Naive thymus-derived CD4-positive, alpha-beta T cell (primary cell): ENCODE data around the gene MRPS25. TPM values are rescaled to one million over a fixed set of nuclear protein-coding genes. Genes with fewer than 3 reads are reported as not detected.

Experiments
- ATAC-seq: fragments of 150-1000 bp; cut with Tn5 transposase; 2 replicates; pipeline ENCODE4 v1.10.0; 2021; ENCODE audit warnings: mild to moderate bottlenecking, moderate library complexity
- CTCF ChIA-PET: fragments of 350-600 bp; sonication (Branson Sonifier 250); formaldehyde crosslinking; loops from one replicate; lab custom pipeline; 2021; ENCODE audit warnings: antibody characterized with exemption; lab: Charles Lee
- POLR2A ChIA-PET: fragments of 350-600 bp; sonication (Branson Sonifier 250); formaldehyde crosslinking; loops from one replicate; lab custom pipeline; 2021; ENCODE audit warnings: antibody characterized with exemption, inconsistent platforms; lab: Charles Lee
- DNase-seq, 9 donors: peaks; one replicate each; pipeline versions ENCODE4 v3.0.0 to v3.0.0-alpha.2; 2020 to 2022; ENCODE audit warnings: mixed read lengths in 1 of 9
- H3K27ac ChIP-seq: one replicate; pipeline ENCODE4 v1.7.0; 2013; ENCODE audit warnings: mild to moderate bottlenecking, low read depth, low read length, moderate library complexity
- H3K27me3 ChIP-seq, 2 donors: one replicate each; pipeline ENCODE4 v1.7.0; 2013; ENCODE audit warnings: low read length in 2 of 2, mild to moderate bottlenecking in 2 of 2, moderate library complexity in 2 of 2; ENCODE audit not compliant: control insufficient read depth in 2 of 2, insufficient read depth in 2 of 2
- H3K36me3 ChIP-seq, 3 experiments: 1 replicate in 2 of 3; 2 replicates in 1 of 3; pipeline ENCODE4 v1.7.0; 2013; ENCODE audit warnings: low read length in 3 of 3, mild to moderate bottlenecking in 3 of 3, moderate library complexity in 1 of 3; ENCODE audit not compliant: insufficient read depth in 3 of 3, control insufficient read depth in 2 of 3
- H3K4me1 ChIP-seq, 2 donors: one replicate each; pipeline ENCODE4 v1.7.0; 2013; ENCODE audit warnings: low read length in 2 of 2, mild to moderate bottlenecking in 2 of 2, moderate library complexity in 1 of 2; ENCODE audit not compliant: control insufficient read depth in 2 of 2, insufficient read depth in 2 of 2
- H3K4me3 ChIP-seq: 2 replicates; pipeline ENCODE4 v1.7.0; 2013; ENCODE audit warnings: mild to moderate bottlenecking, low read length
- H3K9me3 ChIP-seq, 3 experiments: 1 replicate in 2 of 3; 2 replicates in 1 of 3; pipeline ENCODE4 v1.7.0; 2013; ENCODE audit warnings: low read length in 3 of 3; ENCODE audit not compliant: control insufficient read depth in 2 of 3
- H3K27ac Mint-ChIP-seq, 9 donors: one replicate each; pipeline ENCODE4 v1.8.0; 2020 to 2022; ENCODE audit warnings: mixed read lengths in 9 of 9, mild to moderate bottlenecking in 8 of 9, moderate library complexity in 5 of 9, inconsistent platforms in 2 of 9
- H3K27me3 Mint-ChIP-seq, 5 donors: one replicate each; pipeline ENCODE4 v1.8.0; 2021 to 2022; ENCODE audit warnings: mixed read lengths in 5 of 5, mild to moderate bottlenecking in 1 of 5
- H3K36me3 Mint-ChIP-seq, 5 donors: one replicate each; pipeline ENCODE4 v1.8.0; 2020 to 2022; ENCODE audit warnings: mixed read lengths in 5 of 5, mild to moderate bottlenecking in 3 of 5, inconsistent platforms in 1 of 5
- H3K4me1 Mint-ChIP-seq, 7 donors: one replicate each; pipeline ENCODE4 v1.8.0; 2020 to 2022; ENCODE audit warnings: mixed read lengths in 7 of 7, mild to moderate bottlenecking in 3 of 7, inconsistent platforms in 1 of 7
- H3K4me3 Mint-ChIP-seq, 10 donors: one replicate each; pipeline ENCODE4 v1.8.0; 2020 to 2022; ENCODE audit warnings: mild to moderate bottlenecking in 10 of 10, mixed read lengths in 10 of 10, moderate library complexity in 6 of 10, inconsistent platforms in 2 of 10
- H3K9me3 Mint-ChIP-seq, 11 donors: one replicate each; pipeline ENCODE4 v1.8.0; 2020 to 2022; ENCODE audit warnings: mixed read lengths in 11 of 11, mild to moderate bottlenecking in 4 of 11, inconsistent platforms in 1 of 11, moderate library complexity in 1 of 11
- intact Hi-C, 2 donors: fragments of 100-400 bp; cut with micrococcal nuclease; formaldehyde crosslinking; loops; one replicate each; pipeline ENCODE4 v1.15.1; 2023
- polyA plus RNA-seq, 2 donors: library from polyadenylated mRNA; unstranded; fragments of 300-500 nt; fragmentation: Illumina TruSeq; gene quantifications; one replicate each; pipeline ENCODE4 v1.2.3, GENCODE V29; 2021
- total RNA-seq, 6 experiments: library from RNA in 5 of 6; stranded (reverse) in 5 of 6; gene quantifications; 1 replicate in 5 of 6; 2 replicates in 1 of 6; pipeline ENCODE4 v1.2.3 and lab custom pipeline; 2021 to 2026

The MRPS25 gene
- total and polyA plus RNA-seq, 7 experiments from 2014 or later, result 20.2 to 104 (median 68.0) TPM

GRCh38 chr3:15091575-15091974 is 26.5 kb upstream of the MRPS25 start:
- intact Hi-C loops, result loop anchor here in 1 of 2 donors (10.0 kb wide), 1 partner anchor 1173 kb away; the partner anchor contains the start of genes DPH3 and OXNAD1

GRCh38 chr3:15089201-15089600 is 24.1 kb upstream of the MRPS25 start:
- Histone ChIP-seq H3K4me3 (no peak overlapping the region), H3K27me3 (no peaks in the 10 kb centered on the region), H3K4me1 (no peaks in the 10 kb centered on the region), H3K9me3 (no peaks in the 10 kb centered on the region), H3K27ac (no peak overlapping the region), H3K36me3 (peaks cover 8 to 66% (median 11%) of the 10 kb centered on the region in 3 experiments)
- no peak overlapping the region for H3K4me3 Mint-ChIP-seq
- no peaks in the 10 kb centered on the region for H3K9me3 Mint-ChIP-seq
- peaks cover 0 to 12% (median 11%) of the 10 kb centered on the region in 7 donors for H3K4me1 Mint-ChIP-seq
- H3K36me3 Mint-ChIP-seq, result peaks cover 10 to 41% (median 24%) of the 10 kb centered on the region in 5 donors
- intact Hi-C loops, result no loop called here
- ChIA-PET POLR2A (interaction anchor here (0.7 to 0.9 kb wide), 3 partner anchors 10 to 579 kb away, joined by 3 read pairs; partner anchors contain the start of gene RBSN), CTCF (no interaction called here)
- DNase-seq, result no peak
- no peaks in the 10 kb centered on the region for H3K27me3 Mint-ChIP-seq
- no peak for ATAC-seq
- H3K27ac Mint-ChIP-seq, result no peak overlapping the region

More at GRCh38 chr3:15091575-15091974, 26.5 kb upstream of the MRPS25 start:
- Histone ChIP-seq H3K27me3 (no peaks in the 10 kb centered on the region), H3K36me3 (peaks cover 8 to 66% (median 22%) of the 10 kb centered on the region in 3 experiments), H3K4me1 (no peaks in the 10 kb centered on the region), H3K9me3 (no peaks in the 10 kb centered on the region), H3K27ac (no peak overlapping the region), H3K4me3 (no peak overlapping the region)
- peaks cover 0 to 46% (median 13%) of the 10 kb centered on the region in 5 donors for H3K36me3 Mint-ChIP-seq
- no peaks in the 10 kb centered on the region for H3K27me3 Mint-ChIP-seq
- H3K9me3 Mint-ChIP-seq, result no peaks in the 10 kb centered on the region
- no peak for ATAC-seq
- ChIA-PET POLR2A (no interaction called here), CTCF (no interaction called here)
- H3K4me3 Mint-ChIP-seq, result no peak overlapping the region
- DNase-seq, result no peak
- H3K4me1 Mint-ChIP-seq, result peaks cover 0 to 17% (median 14%) of the 10 kb centered on the region in 7 donors
- H3K27ac Mint-ChIP-seq, result no peak overlapping the region

GRCh38 chr3:15086699-15087098 is 21.6 kb upstream of the MRPS25 start:
- Mint-ChIP-seq H3K4me1 (peaks cover 5 to 16% (median 11%) of the 10 kb centered on the region in 7 donors), H3K4me3 (no peak overlapping the region), H3K9me3 (no peaks in the 10 kb centered on the region), H3K27me3 (no peaks in the 10 kb centered on the region), H3K27ac (no peak overlapping the region), H3K36me3 (peaks cover 28 to 56% (median 41%) of the 10 kb centered on the region in 5 donors)
- Histone ChIP-seq H3K27ac (no peak overlapping the region), H3K4me1 (no peaks in the 10 kb centered on the region), H3K4me3 (no peak overlapping the region), H3K27me3 (no peaks in the 10 kb centered on the region), H3K9me3 (no peaks in the 10 kb centered on the region), H3K36me3 (peaks cover 11 to 78% (median 21%) of the 10 kb centered on the region in 3 experiments)
- ChIA-PET CTCF (no interaction called here), POLR2A (no interaction called here)
- ATAC-seq, result no peak
- intact Hi-C loops, result no loop called here
- no peak for DNase-seq

- H3K27me3 ChIP-seq, result no peaks in the 10 kb centered on the region
- no peak overlapping the region for H3K4me3 Mint-ChIP-seq
- no peak overlapping the region for H3K27ac Mint-ChIP-seq
- H3K36me3 ChIP-seq, result peaks cover 11 to 78% (median 21%) of the 10 kb centered on the region in 3 experiments
- peaks cover 5 to 13% (median 7%) of the 10 kb centered on the region in 7 donors for H3K4me1 Mint-ChIP-seq
- POLR2A ChIA-PET, result no interaction called here
- H3K9me3 Mint-ChIP-seq, result no peaks in the 10 kb centered on the region
- H3K27me3 Mint-ChIP-seq, result no peaks in the 10 kb centered on the region
- ATAC-seq (no peak), DNase-seq (no peak)
- no peak overlapping the region for H3K27ac ChIP-seq
- H3K36me3 Mint-ChIP-seq, result peaks cover 30 to 59% (median 42%) of the 10 kb centered on the region in 5 donors
- H3K4me1 ChIP-seq, result no peaks in the 10 kb centered on the region
- CTCF ChIA-PET, result no interaction called here
- no peaks in the 10 kb centered on the region for H3K9me3 ChIP-seq
- intact Hi-C loops, result no loop called here
- no peak overlapping the region for H3K4me3 ChIP-seq
Measured at GRCh38 chr3:15086263-15086662, 21.1 kb upstream of the MRPS25 start.

GRCh38 chr3:15083252-15083651 is 18.1 kb upstream of the MRPS25 start:
- Histone ChIP-seq H3K4me3 (no peak overlapping the region), H3K27me3 (no peaks in the 10 kb centered on the region), H3K4me1 (no peaks in the 10 kb centered on the region), H3K36me3 (peaks cover 11 to 92% (median 27%) of the 10 kb centered on the region in 3 experiments), H3K9me3 (no peaks in the 10 kb centered on the region), H3K27ac (no peak overlapping the region)
- intact Hi-C loops, result no loop called here
- H3K36me3 Mint-ChIP-seq, result peaks cover 40 to 64% (median 45%) of the 10 kb centered on the region in 5 donors
- H3K27me3 Mint-ChIP-seq, result no peaks in the 10 kb centered on the region
- no peaks in the 10 kb centered on the region for H3K9me3 Mint-ChIP-seq
- ATAC-seq (no peak), DNase-seq (no peak)
- ChIA-PET CTCF (interaction anchor here (0.9 kb wide), 1 partner anchor 167 kb away, joined by 3 read pairs; no protein-coding TSS in a partner anchor), POLR2A (interaction anchor here (0.7 kb wide), 1 partner anchor 11 kb away, joined by 3 read pairs; no protein-coding TSS in a partner anchor)
- H3K27ac Mint-ChIP-seq, result peak overlapping the region in 2 of 9 donors; percentile 2 to 62
- peak overlapping the region in 1 of 10 donors; percentile 12 for H3K4me3 Mint-ChIP-seq
- H3K4me1 Mint-ChIP-seq, result peaks cover 0 to 17% (median 4%) of the 10 kb centered on the region in 7 donors

- ChIA-PET POLR2A (no interaction called here), CTCF (interaction anchor here (0.6 to 0.9 kb wide), 2 partner anchors 166 to 476 kb away, joined by 3 read pairs; no protein-coding TSS in a partner anchor)
- Mint-ChIP-seq H3K27ac (peak overlapping the region in 3 of 9 donors; percentile 6 to 51 (median 27)), H3K4me3 (no peak overlapping the region), H3K9me3 (no peaks in the 10 kb centered on the region), H3K36me3 (peaks cover 45 to 68% (median 53%) of the 10 kb centered on the region in 5 donors), H3K27me3 (no peaks in the 10 kb centered on the region), H3K4me1 (peaks cover 0 to 17% (median 0%) of the 10 kb centered on the region in 7 donors)
- H3K27ac ChIP-seq, result no peak overlapping the region
- intact Hi-C loops, result no loop called here
- DNase-seq (no peak), ATAC-seq (peak; percentile 29)
- no peaks in the 10 kb centered on the region for H3K9me3 ChIP-seq
- H3K4me3 ChIP-seq, result no peak overlapping the region
- H3K27me3 ChIP-seq, result no peaks in the 10 kb centered on the region
- peaks cover 22 to 95% (median 36%) of the 10 kb centered on the region in 3 experiments for H3K36me3 ChIP-seq
- H3K4me1 ChIP-seq, result no peaks in the 10 kb centered on the region
Measured at GRCh38 chr3:15081960-15082664, 17.0 kb upstream of the MRPS25 start.
